ENCODE results near the gene VANGL1. TPM values are rescaled to one million over a fixed set of nuclear protein-coding genes. Genes with fewer than 3 reads are reported as not detected.

Gene VANGL1
- total RNA-seq, 1 donor from 2014 or later, result 15.5 TPM

Other genes starting within 250 kb of the VANGL1 start
- gene CASQ2, start 126.7 kb downstream of the VANGL1 start, total RNA-seq, result 0.92 TPM
- 1.1 TPM for gene NHLH2, start 199.2 kb downstream of the VANGL1 start, total RNA-seq

Measured in esophagus mucosa (tissue), 1 donor.